Activated naive CD4-positive, alpha-beta T cell treated with anti-CD3 and anti-CD28 coated beads for 36 hours (primary cell): ENCODE measurements around the gene CPSF4. TPM values are rescaled to one million over a fixed set of nuclear protein-coding genes. Genes with fewer than 3 reads are reported as not detected.

Experiments
- CTCF ChIA-PET: fragments of 350-600 bp; sonication (Branson Sonifier 250); formaldehyde crosslinking; loops from one replicate; lab custom pipeline; 2021; ENCODE audit warnings: antibody characterized with exemption; lab: Charles Lee
- DNase-seq: peaks from one replicate; pipeline ENCODE4 v3.0.0-alpha.2; 2020
- H3K27ac Mint-ChIP-seq: one replicate; pipeline ENCODE4 v1.8.0; 2021; ENCODE audit warnings: mild to moderate bottlenecking, mixed read lengths
- H3K27me3 Mint-ChIP-seq: one replicate; pipeline ENCODE4 v1.8.0; 2021; ENCODE audit warnings: low read depth, mixed read lengths
- H3K36me3 Mint-ChIP-seq: one replicate; pipeline ENCODE4 v1.8.0; 2021; ENCODE audit warnings: low read depth, mixed read lengths
- H3K4me1 Mint-ChIP-seq: one replicate; pipeline ENCODE4 v1.8.0; 2021; ENCODE audit warnings: low read depth, mixed read lengths
- H3K4me3 Mint-ChIP-seq: one replicate; pipeline ENCODE4 v1.8.0; 2021; ENCODE audit warnings: mild to moderate bottlenecking, moderate library complexity, mixed read lengths
- H3K9me3 Mint-ChIP-seq: one replicate; pipeline ENCODE4 v1.8.0; 2021; ENCODE audit warnings: mixed read lengths
- intact Hi-C: fragments of 100-400 bp; cut with micrococcal nuclease; formaldehyde crosslinking; loops from one replicate; pipeline ENCODE4 v1.15.1; 2023
- total RNA-seq, 2 experiments: library from RNA; stranded (reverse); gene quantifications; one replicate each; pipeline ENCODE4 v1.2.3, GENCODE V29; 2021

The CPSF4 gene
- total RNA-seq, 2 experiments from 2014 or later: 70.6 to 73.5 TPM

DNA sequence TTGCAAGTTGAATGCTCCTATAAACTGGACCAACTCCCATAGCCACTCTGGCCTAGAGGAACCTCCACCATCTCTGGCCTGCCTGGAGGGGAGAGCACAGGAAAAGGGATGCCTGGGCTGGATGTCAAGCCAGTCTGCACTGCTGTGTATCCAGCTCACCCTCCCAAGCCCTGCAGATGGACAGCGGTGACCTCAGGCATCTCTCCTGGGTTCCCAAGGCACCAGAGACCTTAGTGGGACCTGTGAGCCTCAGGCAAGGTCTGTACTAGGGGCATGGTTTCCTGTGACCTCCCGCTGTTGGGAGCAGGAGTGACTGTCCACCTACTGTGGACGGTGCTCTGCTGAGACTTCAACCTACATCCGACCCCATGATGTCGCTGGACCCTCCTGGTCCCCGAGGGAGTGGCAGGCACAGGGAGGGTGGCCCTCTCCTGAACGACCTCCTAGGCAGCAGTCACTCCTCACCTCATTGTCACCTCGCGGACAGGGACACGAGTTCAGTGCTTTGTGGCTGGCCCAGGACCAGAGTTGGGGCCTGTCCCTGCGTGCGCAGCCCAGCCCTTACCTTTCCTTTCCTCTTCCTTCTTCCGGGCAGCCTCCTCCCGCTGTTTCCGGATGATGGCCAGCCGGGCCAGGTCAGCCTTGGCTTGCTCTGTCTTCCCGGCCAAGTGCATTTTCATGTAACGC lies 41.3 kb upstream of the CPSF4 start:
- peaks cover 48% of the 10 kb centered on the region for H3K36me3 Mint-ChIP-seq

DNA sequence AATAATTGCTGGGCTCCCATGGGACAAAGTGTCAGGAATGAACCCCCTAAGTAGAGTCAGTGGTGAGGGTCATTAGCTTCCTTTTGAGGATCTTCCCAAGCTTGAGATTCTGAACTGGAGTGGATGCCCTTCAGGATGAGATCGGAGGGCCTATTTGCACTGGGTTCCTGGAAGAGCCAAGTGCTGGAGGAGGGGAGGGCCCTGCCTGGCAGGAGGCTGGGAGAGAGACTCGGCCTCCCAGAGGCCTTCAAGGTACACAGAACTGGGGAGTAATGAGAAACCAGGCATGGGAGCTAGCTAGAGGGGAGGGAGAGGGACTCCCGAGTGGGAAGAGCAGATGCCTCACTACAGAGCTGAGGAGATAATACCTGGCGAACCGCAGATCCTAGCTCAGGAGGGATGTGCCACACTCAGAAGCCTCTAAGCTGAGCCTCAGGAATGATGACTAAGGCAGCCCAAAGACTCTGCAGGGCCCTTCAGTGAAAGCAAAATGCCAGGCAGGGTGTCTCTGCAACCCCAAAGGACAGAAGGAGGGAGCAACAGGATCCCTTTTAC lies 39.8 kb upstream of the CPSF4 start:
- Mint-ChIP-seq H3K4me1 (peaks cover 11% of the 10 kb centered on the region), H3K4me3 (no peak overlapping the region), H3K36me3 (peaks cover 45% of the 10 kb centered on the region), H3K9me3 (no peaks in the 10 kb centered on the region), H3K27ac (peak overlapping the region; percentile 59), H3K27me3 (no peaks in the 10 kb centered on the region)
- DNase-seq: no peak
- CTCF ChIA-PET: no interaction called here
- intact Hi-C loops: no loop called here

More for the DNA sequence above, 41.3 kb upstream of the CPSF4 start:
- Mint-ChIP-seq H3K4me3 (no peak overlapping the region), H3K4me1 (peaks cover 18% of the 10 kb centered on the region), H3K9me3 (no peaks in the 10 kb centered on the region), H3K27me3 (no peaks in the 10 kb centered on the region), H3K27ac (peak overlapping the region; percentile 55)
- intact Hi-C loops: no loop called here
- no peak for DNase-seq
- CTCF ChIA-PET: no interaction called here

DNA sequence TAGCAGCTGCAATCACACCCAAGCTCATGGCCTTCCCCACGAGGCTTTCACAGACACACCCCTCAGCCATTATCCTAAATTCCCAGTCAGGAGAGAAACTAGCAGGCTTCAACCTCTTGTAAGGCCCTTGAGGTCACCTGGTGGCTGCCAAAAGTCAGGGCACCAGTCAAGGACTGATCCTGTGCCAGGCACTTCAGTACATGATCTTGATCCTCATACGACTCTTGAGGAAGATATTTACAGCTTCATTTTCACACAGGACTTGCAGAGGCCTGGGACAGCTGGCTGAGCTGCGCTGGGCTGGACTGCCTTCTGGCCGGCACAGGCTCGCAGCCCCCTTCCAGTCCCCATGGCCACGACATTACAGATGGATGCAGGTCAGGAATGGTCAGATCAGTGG lies 39.1 kb upstream of the CPSF4 start:
- Mint-ChIP-seq H3K27me3 (no peaks in the 10 kb centered on the region), H3K9me3 (no peaks in the 10 kb centered on the region), H3K4me1 (peaks cover 13% of the 10 kb centered on the region), H3K36me3 (peaks cover 48% of the 10 kb centered on the region), H3K4me3 (no peak overlapping the region), H3K27ac (peak overlapping the region; percentile 28)
- intact Hi-C loops: no loop called here
- CTCF ChIA-PET: no interaction called here
- no peak for DNase-seq

DNA sequence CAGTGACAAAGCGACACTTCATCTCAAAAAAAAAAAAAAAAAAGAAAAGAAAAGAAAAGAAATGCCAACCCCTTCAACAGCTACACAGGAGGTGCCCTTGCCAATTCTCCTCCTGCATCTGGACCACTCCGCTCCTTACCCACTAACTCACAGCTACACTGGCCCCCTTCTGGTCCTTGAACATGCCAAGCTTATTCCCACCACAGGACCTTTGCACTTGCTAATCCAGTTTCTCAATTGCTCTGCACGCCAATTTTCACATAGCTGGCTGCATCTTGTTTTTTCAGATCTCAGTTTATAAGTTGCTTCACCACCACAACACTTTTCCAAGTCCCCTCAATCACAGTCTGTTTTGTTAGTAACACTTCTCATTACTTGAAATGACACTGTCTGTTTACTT lies 35.9 kb upstream of the CPSF4 start:
- CTCF ChIA-PET: interaction anchor here (1.0 kb wide), 1 partner anchor 16 kb away, joined by 4 read pairs; no protein-coding TSS in a partner anchor
- Mint-ChIP-seq H3K27me3 (no peaks in the 10 kb centered on the region), H3K27ac (peak overlapping the region; percentile 53), H3K9me3 (no peaks in the 10 kb centered on the region), H3K4me3 (no peak overlapping the region), H3K4me1 (peaks cover 36% of the 10 kb centered on the region), H3K36me3 (peaks cover 40% of the 10 kb centered on the region)
- intact Hi-C loops: no loop called here
- DNase-seq: no peak

DNA sequence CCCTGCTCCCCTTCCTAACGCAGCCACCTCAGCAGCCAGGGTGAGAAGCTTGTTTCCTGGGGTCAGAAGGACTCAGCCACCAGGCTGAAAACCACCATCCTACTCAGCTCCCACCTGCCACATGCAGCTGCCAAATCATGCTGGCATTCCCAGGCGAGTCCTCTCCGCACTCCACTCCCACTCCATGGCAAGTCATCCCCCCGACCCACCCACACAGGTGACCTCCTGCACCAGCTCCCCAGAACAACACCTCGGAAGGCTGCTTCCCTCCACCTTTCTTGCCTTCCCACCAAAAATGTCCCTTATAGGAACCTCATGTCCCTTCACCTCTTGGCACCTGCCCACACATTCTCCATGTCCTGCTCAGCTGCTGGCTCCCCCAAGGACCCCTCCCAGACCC lies 35.0 kb upstream of the CPSF4 start:
- Mint-ChIP-seq H3K4me1 (peaks cover 33% of the 10 kb centered on the region), H3K36me3 (peaks cover 33% of the 10 kb centered on the region), H3K27me3 (no peaks in the 10 kb centered on the region), H3K27ac (peak overlapping the region; percentile 52), H3K4me3 (no peak overlapping the region), H3K9me3 (no peaks in the 10 kb centered on the region)
- CTCF ChIA-PET: no interaction called here
- intact Hi-C loops: no loop called here
- no peak for DNase-seq

DNA sequence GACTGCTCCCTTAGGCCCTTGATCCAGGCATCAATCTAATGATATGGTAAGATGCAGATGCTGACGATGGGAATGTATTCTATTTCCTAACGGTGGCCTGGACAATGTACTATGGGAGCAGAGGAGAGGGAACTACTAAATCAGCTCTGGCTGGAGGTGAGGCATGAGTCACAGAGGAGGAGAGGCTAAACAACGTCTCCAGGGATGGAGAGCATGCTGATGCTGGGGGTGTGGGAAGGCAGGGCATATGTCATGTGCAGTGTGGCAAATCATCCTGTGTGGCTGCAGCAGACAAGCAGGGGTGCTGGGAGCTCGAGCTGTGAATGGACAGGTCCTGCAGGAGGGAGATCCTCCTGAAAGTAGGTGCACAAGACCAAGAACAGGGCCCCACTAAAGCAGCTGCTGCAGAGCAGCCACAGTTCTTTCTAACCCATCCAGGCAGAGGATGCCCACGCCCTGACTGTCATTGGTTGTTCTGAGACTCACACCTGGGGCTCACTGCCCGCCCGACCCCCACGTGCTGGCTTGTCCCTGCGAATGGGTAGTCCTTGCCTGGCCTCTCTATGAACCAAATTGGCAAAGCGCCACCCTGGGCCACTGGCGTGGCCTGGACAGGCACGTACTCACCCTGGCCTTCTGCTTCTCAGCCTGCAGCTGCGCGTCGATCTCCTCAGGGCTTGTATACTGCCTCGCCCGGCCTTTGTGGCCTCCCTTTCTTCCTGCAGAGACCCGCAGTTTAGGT lies 34.3 kb upstream of the CPSF4 start:
- peak overlapping the region; percentile 52 for H3K27ac Mint-ChIP-seq
- DNase-seq: no peak
- CTCF ChIA-PET: no interaction called here
- H3K4me1 Mint-ChIP-seq: peaks cover 33% of the 10 kb centered on the region
- intact Hi-C loops: no loop called here
- H3K27me3 Mint-ChIP-seq: no peaks in the 10 kb centered on the region
- no peak overlapping the region for H3K4me3 Mint-ChIP-seq
- H3K9me3 Mint-ChIP-seq: no peaks in the 10 kb centered on the region
- peaks cover 33% of the 10 kb centered on the region for H3K36me3 Mint-ChIP-seq

DNA sequence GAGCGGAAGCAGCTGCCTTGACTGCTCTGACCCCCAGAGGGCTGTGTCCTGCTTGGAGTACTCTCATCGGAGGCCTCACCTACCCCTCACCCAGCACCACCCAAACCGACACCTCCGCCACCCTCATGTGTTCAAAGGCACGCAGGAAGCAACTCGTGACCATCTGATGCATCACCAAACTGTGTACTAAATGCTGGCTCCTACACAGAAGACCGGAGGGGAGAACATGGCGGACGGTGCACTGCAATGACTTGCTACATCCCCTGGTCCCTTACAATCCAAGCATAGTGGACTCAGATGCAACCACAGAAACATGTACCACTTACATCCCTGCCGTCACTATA lies 33.8 kb upstream of the CPSF4 start:
- Mint-ChIP-seq H3K4me1 (peaks cover 37% of the 10 kb centered on the region), H3K27me3 (no peaks in the 10 kb centered on the region), H3K36me3 (peaks cover 34% of the 10 kb centered on the region), H3K9me3 (no peaks in the 10 kb centered on the region), H3K4me3 (no peak overlapping the region), H3K27ac (no peak overlapping the region)
- intact Hi-C loops: loop anchor here (5.0 kb wide), 2 partner anchors 152 to 722 kb away; partner anchors contain the start of genes MBLAC1 and ZNF655
- CTCF ChIA-PET: no interaction called here
- no peak for DNase-seq

DNA sequence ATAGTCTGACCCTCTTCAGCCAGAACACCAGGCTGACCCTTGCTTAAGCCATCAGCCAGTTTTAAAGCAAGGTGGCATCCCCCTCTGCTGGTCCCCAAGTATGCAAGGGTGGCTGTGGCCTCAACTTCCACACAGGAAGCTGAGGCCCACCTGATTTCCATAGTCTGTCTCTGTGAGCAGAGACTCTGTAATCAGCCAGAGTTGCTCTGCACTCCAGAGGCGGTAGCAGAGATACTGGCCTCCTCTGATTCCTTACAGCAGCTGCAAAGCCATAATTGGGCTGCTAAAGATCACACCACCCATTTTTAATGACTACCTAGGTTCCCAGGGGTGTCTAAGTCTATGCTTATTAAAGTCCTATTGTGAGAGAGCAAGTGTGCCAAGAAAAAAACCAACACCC lies 32.2 kb upstream of the CPSF4 start:
- CTCF ChIA-PET: interaction anchor here (0.6 to 1.2 kb wide), 4 partner anchors 26 to 64 kb away, joined by 3 to 4 read pairs (median 4); no protein-coding TSS in a partner anchor
- DNase-seq: no peak
- H3K27ac Mint-ChIP-seq: peak overlapping the region; percentile 92
- intact Hi-C loops: loop anchor here (5.0 kb wide), 2 partner anchors 151 to 721 kb away; partner anchors contain the start of genes MBLAC1 and ZNF655
- no peaks in the 10 kb centered on the region for H3K9me3 Mint-ChIP-seq
- peak overlapping the region; percentile 89 for H3K4me3 Mint-ChIP-seq
- peaks cover 33% of the 10 kb centered on the region for H3K36me3 Mint-ChIP-seq
- peaks cover 49% of the 10 kb centered on the region for H3K4me1 Mint-ChIP-seq
- H3K27me3 Mint-ChIP-seq: no peaks in the 10 kb centered on the region

DNA sequence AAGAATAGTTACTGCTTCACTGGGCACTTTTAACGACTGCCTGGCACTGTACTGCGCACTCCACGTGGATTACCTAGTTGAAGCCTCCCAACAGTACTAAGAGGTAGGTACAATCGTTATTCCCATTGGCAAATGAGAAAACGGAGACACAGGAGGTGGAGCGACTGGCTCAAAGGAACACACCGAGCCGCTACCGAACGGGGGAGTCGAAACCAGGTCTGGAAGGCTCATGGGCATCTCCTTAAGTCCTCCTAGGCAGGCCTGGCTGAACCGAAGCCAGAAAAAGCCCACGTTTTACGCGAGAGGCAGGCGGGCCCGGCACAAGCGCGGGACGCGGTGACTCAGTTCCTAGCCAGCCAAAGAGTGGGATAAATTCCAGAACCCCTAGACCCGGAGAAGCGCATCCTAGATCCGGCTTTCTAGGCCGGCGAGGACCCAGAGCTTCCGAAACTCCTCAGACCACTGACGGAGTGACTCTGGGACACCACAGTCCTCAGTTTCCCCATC lies 30.8 kb upstream of the CPSF4 start:
- intact Hi-C loops: loop anchor here (1.0 to 5.0 kb wide), 13 partner anchors 15 to 1021 kb away; partner anchors contain the start of genes CPSF4, MBLAC1, MEPCE and PTCD1
- peak; percentile 49 for DNase-seq
- CTCF ChIA-PET: no interaction called here
- Mint-ChIP-seq H3K9me3 (no peaks in the 10 kb centered on the region), H3K4me3 (peak overlapping the region; percentile 89), H3K4me1 (peaks cover 48% of the 10 kb centered on the region), H3K27me3 (no peaks in the 10 kb centered on the region), H3K27ac (peak overlapping the region; percentile 92), H3K36me3 (peaks cover 35% of the 10 kb centered on the region)

DNA sequence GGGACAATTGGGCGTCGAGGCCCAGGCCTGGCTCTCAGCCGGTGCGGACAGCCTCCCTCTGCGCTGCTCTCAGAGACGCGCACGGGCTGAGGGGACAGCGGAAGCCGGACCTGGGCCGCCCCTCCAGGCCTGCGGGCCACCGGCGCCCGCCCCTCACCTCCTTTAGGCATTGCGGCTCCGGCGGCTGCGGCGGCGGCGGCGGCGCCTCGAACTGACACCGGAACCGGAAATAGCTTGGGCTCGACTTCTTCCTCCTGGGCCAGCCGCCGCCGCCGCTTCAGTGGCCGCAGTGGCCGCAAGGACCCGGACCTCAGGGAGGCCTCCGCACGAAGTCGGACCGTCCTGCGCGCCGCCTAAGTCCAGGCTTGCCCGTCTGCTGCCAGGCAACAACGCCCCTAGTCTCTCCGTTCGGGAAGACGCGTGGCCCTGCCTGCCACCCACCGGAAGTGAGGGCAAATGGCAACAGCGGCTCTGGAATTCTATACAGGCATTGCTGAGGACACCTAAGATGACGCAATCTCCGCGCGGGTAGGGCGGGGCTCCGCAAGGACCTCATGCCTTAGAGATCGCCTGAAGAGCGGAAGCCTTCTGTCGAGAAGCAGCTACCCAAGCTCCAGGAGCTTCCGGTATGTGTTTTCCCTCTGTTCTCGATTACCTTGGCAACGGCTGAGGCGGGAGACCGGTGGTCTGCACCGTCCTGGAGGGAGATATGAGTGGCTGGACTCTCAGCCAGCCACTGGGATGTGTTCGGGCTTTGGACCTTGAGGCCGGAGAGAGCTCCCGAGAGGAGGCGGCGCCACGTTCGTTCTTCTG lies 30.2 kb upstream of the CPSF4 start, which contains the start of the genes BUD31 and PDAP1:
TSS of gene BUD31 (plus strand) at position 591 of the 813 bp plus-strand sequence. CDS start 2,124 bp downstream, outside the sequence.
TSS of gene PDAP1 (minus strand) at position 219 of the 813 bp plus-strand sequence. CDS start at position 170, 49 bp downstream.
- Mint-ChIP-seq H3K27ac (peak within 1 kb of the TSS; percentile 92), H3K36me3 (peaks cover 33% of the 10 kb centered on the region), H3K4me1 (peaks cover 49% of the 10 kb centered on the region), H3K4me3 (peak within 1 kb of the TSS; percentile 89), H3K9me3 (no peaks in the 10 kb centered on the region), H3K27me3 (no peaks in the 10 kb centered on the region)
- peak; percentile 97 for DNase-seq
- CTCF ChIA-PET: interaction anchor here (0.6 to 1.1 kb wide), 5 partner anchors 8 to 1732 kb away, joined by 3 to 5 read pairs (median 3); no protein-coding TSS in a partner anchor
- intact Hi-C loops: loop anchor here (1.0 to 5.0 kb wide), 15 partner anchors 15 to 1020 kb away; partner anchors contain the start of genes CPSF4, MBLAC1, MEPCE and PTCD1

DNA sequence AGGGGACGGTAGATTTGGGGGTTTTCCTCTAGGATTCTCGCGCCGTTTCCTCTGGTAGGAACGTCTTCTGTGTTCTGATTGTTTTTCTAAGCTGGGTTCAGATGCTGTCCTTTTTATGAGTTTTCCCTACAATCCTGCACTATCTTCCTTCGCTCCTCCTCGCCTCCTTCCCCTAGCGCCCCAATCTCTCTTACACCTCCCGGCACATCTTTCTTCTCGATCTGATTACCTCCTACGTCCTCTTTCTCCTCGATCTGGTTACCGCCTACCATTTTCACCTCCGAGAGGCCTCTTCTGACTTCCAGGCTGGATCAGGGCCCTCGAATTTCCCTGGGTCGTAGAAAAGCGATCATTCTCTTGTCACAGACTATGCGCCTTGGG lies 29.6 kb upstream of the CPSF4 start:
- CTCF ChIA-PET: interaction anchor here (0.6 to 1.1 kb wide), 6 partner anchors 8 to 1732 kb away, joined by 3 to 5 read pairs (median 3); no protein-coding TSS in a partner anchor
- H3K4me1 Mint-ChIP-seq: peaks cover 45% of the 10 kb centered on the region
- peak overlapping the region; percentile 89 for H3K4me3 Mint-ChIP-seq
- H3K36me3 Mint-ChIP-seq: peaks cover 28% of the 10 kb centered on the region
- peak overlapping the region; percentile 92 for H3K27ac Mint-ChIP-seq
- intact Hi-C loops: loop anchor here (1.0 to 5.0 kb wide), 6 partner anchors 96 to 1020 kb away; partner anchors contain the start of genes MBLAC1, MEPCE, TRIM4 and ZCWPW1
- no peaks in the 10 kb centered on the region for H3K9me3 Mint-ChIP-seq
- H3K27me3 Mint-ChIP-seq: no peaks in the 10 kb centered on the region
- peak; percentile 28 for DNase-seq
